Large intestine (tissue), 3 donors: ENCODE measurements around the gene MAP6. TPM values are rescaled to one million over a fixed set of nuclear protein-coding genes. Genes with fewer than 3 reads are reported as not detected.

Experiments
- DNase-seq, 2 donors: peaks; one replicate each; pipeline versions ENCODE4 v3.0.0 to v3.0.0-alpha.2; 2013
- H3K27ac ChIP-seq: one replicate; pipeline ENCODE4 v1.5.1; 2013; ENCODE audit warnings: low read length
- H3K27me3 ChIP-seq: 2 replicates; pipeline ENCODE4 v1.6.1; 2013; ENCODE audit warnings: low read length; ENCODE audit not compliant: control insufficient read depth, insufficient read depth
- H3K36me3 ChIP-seq: 2 replicates; pipeline ENCODE4 v1.6.1; 2013; ENCODE audit warnings: low read length; ENCODE audit not compliant: control insufficient read depth, insufficient read depth
- H3K4me1 ChIP-seq: one replicate; pipeline ENCODE4 v1.6.1; 2013; ENCODE audit warnings: low read length; ENCODE audit not compliant: control insufficient read depth, insufficient read depth
- H3K4me3 ChIP-seq: one replicate; pipeline ENCODE4 v1.5.1; 2013; ENCODE audit warnings: low read length
- H3K9me3 ChIP-seq: one replicate; pipeline ENCODE4 v1.6.1; 2013; ENCODE audit warnings: mild to moderate bottlenecking, low read depth, low read length, moderate library complexity; ENCODE audit not compliant: control insufficient read depth
- WGBS: methylation state at CpG from one replicate; pipeline ENCODE4 v1.1.5; 2013; ENCODE audit warnings: low lambda C conversion rate; ENCODE audit not compliant: insufficient coverage; 5-methylcytosine and 5-hydroxymethylcytosine counted together
- polyA plus RNA-seq: library from polyadenylated mRNA; unstranded; fragments of 120-200 nt; gene quantifications from one replicate; pipeline ENCODE4 v1.2.1, GENCODE V29; 2013

Gene MAP6
- polyA plus RNA-seq, 1 donor = 20.1 TPM

DNA sequence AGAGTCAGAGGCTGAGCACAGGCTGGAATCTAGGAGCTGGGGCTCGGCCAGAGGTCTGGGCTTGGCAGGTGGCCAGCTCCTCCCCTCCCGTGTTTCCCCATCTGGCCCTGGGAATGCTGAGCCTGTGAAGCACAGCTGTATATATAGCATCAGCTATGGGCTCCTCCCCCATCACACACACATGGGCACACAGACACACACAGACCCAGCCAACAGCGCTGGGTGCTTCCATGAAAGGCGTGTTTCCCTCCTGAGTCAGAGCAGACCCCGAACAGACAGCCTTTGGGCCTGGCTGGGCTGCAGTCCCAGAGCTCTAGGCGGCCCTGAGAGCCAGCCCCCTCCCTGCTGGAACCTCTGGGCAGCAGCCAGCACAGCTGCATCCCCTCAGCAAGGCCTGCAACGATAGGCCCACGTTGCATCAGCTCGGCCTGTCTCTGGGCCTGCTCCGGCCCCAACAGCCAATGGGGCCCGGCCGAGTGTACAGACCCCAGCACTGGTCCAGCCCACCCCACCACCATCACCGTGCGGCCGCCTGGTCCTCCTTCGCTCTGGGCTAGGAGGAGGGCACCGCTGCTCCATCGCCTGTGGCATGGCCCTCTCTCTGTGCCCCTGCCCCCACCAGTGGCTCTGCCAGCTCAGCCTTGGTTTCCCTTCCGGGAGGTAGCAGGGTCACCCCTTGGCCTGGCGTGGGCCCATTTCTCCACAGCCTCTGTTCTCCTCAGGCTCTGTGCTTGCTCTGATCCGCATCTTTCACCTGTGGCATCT lies 114.4 kb downstream of the MAP6 start:
- WGBS = 90% methylated on average over 2 of the region's 21 CpGs
- Histone ChIP-seq H3K4me1 (peaks cover 28% of the 10 kb centered on the region), H3K9me3 (no peaks in the 10 kb centered on the region), H3K36me3 (no peaks in the 10 kb centered on the region), H3K27ac (peak overlapping the region; percentile 77), H3K27me3 (no peaks in the 10 kb centered on the region), H3K4me3 (no peak overlapping the region)
- DNase-seq = peak; percentile 88 to 89

DNA sequence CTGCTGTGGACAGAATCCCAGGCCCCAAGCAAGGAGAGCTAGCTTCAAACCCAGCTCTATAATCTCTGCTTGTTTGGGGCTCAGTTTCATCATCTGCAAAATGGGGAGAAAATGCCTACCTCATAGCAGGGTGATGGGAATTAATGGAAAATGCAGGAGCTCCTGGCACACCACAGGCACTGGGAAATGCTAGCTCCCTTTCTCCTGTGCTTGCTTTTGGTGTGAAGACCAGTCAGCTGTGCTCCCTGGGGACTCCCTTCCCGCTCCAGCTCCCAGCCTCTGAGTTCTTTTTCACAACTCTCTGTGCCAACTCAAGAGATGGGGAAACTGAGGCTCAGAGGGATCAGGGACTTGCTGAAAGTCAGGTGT lies 115.0 kb downstream of the MAP6 start:
- H3K9me3 ChIP-seq = no peaks in the 10 kb centered on the region
- H3K4me3 ChIP-seq = no peak overlapping the region
- H3K4me1 ChIP-seq = peaks cover 23% of the 10 kb centered on the region
- no peaks in the 10 kb centered on the region for H3K27me3 ChIP-seq
- no CpG with 5 or more reads among the region's 1 CpG for WGBS
- H3K36me3 ChIP-seq = no peaks in the 10 kb centered on the region
- no peak for DNase-seq
- H3K27ac ChIP-seq = peak overlapping the region; percentile 77

DNA sequence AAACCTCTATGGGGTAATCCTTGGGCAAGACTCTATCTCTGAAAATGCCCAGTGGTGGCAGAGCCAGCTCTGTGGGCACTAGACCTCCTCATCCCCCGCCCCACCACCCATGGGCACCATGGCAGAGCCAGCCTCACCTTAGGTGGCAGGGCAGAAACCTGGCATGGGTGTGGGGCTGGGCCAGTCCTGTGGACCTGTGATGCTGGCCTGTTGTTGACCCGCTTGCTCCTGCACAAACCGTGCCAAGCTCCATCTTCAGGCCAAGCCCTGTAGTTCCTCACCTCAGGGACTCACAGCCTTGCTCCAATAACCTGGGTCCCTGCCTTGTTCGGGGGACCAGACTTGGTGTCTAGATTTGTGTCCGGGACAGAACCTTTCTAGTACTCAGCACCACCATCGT lies 115.7 kb downstream of the MAP6 start:
- H3K27me3 ChIP-seq = no peaks in the 10 kb centered on the region
- no peaks in the 10 kb centered on the region for H3K9me3 ChIP-seq
- H3K36me3 ChIP-seq = no peaks in the 10 kb centered on the region
- WGBS = no CpG with 5 or more reads among the region's 6 CpGs
- H3K4me1 ChIP-seq = peaks cover 16% of the 10 kb centered on the region
- H3K27ac ChIP-seq = no peak overlapping the region
- H3K4me3 ChIP-seq = no peak overlapping the region
- no peak for DNase-seq

DNA sequence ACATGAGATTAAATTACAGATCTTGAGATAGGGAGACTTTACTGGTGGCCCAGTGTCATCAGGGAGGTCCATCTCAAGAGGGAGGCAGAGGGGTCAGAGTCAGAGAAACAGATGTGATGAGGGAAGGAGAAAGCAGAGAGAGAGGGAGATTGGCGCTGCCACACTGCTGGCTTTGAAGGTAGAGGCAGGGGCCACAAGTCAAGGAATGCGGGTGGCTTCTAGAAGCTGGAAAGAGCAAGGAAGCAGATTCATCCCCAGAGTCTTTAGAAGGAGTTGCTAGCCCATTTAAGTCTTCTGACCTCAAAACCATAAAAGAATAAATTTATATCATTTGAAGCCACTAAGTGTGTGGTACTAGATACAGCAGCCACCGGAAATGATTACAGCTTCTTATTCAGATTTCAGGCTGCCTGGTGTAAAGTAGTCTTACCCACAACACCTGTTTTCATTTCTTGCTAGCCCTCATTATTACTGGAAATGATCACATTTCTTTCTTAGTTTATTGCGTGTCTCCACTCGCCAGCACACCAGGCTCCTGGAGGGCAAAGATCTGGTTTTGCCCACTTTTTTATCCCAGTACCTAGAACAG lies 119.4 kb downstream of the MAP6 start:
- 93% methylated on average over 3 of the region's 5 CpGs for WGBS
- H3K9me3 ChIP-seq = no peaks in the 10 kb centered on the region
- no peaks in the 10 kb centered on the region for H3K36me3 ChIP-seq
- DNase-seq = no peak
- no peaks in the 10 kb centered on the region for H3K27me3 ChIP-seq
- no peak overlapping the region for H3K4me3 ChIP-seq
- no peak overlapping the region for H3K27ac ChIP-seq
- H3K4me1 ChIP-seq = peaks cover 11% of the 10 kb centered on the region

DNA sequence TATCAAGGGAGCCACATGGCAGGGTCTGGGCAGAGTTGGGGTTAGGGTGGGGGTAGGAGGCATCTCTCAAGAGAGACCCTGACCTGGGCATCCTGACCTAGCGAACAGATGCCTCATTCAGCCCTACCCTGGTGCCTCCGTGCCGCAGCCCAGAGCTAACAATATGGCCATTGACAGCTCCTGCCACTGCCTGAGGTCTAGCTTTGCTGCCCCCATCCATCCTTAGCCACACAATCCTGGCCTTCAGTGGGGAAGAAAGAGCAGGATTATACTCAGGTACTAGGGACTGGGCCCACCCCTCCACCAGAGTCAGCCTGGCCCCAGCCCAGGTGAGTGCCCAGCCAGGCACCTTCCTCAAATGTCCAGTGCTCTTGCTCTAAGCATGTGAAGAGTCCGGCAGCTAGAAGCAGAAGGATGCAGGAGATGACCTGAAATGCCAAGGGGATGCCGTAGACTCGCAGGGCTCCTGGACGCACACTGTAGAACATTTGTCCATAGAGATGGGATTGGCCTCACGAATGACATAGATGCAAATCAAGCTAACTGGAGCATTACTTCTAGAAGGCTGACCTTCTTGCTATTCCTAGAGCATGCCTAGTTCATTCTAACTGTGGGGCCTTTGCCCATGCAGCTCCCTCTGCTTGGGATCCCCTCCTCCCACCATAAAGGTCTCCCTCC lies 120.1 kb downstream of the MAP6 start:
- H3K4me1 ChIP-seq = peaks cover 7% of the 10 kb centered on the region
- no peak overlapping the region for H3K4me3 ChIP-seq
- H3K27me3 ChIP-seq = no peaks in the 10 kb centered on the region
- no peaks in the 10 kb centered on the region for H3K36me3 ChIP-seq
- DNase-seq = no peak
- no peaks in the 10 kb centered on the region for H3K9me3 ChIP-seq
- H3K27ac ChIP-seq = no peak overlapping the region
- no CpG with 5 or more reads among the region's 8 CpGs for WGBS

DNA sequence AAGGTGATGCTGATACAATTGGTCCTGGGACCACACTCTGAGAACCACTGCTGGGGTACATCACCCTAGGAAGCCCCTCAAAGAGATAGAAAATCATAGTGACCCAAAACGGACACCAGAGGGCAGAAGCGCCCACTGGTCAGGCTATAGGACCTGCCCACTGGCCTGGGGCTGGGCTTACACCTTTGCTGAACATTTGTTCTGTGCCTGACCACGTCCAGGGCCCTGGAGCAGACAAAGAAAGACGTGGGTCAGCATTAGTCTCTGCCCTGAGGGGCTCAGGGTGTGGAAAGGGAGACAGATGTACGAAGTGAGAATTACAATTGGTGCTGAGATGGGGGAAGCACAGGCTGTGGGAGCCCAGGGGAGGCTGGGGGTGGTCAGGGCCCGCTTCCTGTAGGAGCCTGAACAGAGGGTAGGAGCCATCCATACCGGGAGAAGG lies 121.2 kb downstream of the MAP6 start:
- peak; percentile 43 to 49 for DNase-seq
- WGBS = 83% methylated on average over 1 of the region's 7 CpGs
- no peaks in the 10 kb centered on the region for H3K9me3 ChIP-seq
- H3K4me1 ChIP-seq = peaks cover 6% of the 10 kb centered on the region
- H3K27me3 ChIP-seq = no peaks in the 10 kb centered on the region
- H3K27ac ChIP-seq = no peak overlapping the region
- H3K36me3 ChIP-seq = no peaks in the 10 kb centered on the region
- H3K4me3 ChIP-seq = no peak overlapping the region

DNA sequence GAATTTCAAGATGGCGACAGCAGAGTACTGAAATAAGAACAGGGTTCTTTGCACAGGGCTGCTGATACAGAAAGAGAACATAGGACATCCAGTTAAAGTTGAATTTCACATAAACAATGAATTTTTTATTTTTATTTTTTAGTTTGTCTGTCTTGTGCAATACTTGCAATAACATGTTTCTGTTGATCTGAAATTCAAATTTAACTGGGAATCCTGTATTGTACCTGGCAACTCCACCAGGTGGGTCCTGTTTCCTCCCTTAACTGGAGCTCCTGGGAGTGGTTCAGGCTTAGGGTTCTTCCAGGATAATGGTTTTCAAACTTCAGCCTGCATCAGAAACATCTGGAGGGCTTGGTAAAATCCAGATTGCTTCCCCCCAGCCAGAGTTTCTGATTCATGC lies 121.7 kb downstream of the MAP6 start:
- Histone ChIP-seq H3K4me3 (no peak overlapping the region), H3K36me3 (no peaks in the 10 kb centered on the region), H3K9me3 (no peaks in the 10 kb centered on the region), H3K27ac (no peak overlapping the region), H3K27me3 (no peaks in the 10 kb centered on the region), H3K4me1 (peaks cover 6% of the 10 kb centered on the region)
- DNase-seq = no peak
- 100% methylated on average over 1 of the region's 1 CpG for WGBS

DNA sequence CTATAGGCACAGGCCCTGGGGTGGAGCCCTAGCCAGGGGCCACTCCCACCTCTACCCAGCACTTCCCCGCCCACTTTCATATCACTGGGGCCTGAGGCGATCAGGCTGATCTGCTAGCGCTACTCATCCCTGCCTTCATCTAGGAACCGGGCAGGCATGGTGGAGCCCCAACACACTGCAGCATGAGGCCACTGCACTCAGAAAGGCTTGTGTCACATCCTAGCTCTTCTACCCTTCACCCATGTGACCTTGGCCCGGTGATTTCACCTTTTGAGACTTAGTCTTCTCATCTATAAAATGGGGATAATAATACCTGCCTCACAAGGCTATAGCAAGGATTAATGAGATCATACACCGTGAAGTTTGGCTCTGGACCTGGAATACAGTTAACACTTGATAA lies 125.0 kb downstream of the MAP6 start:
- no peaks in the 10 kb centered on the region for H3K36me3 ChIP-seq
- H3K4me1 ChIP-seq = peaks cover 12% of the 10 kb centered on the region
- no peak overlapping the region for H3K27ac ChIP-seq
- no peak overlapping the region for H3K4me3 ChIP-seq
- no peak for DNase-seq
- no CpG with 5 or more reads among the region's 6 CpGs for WGBS
- H3K27me3 ChIP-seq = no peaks in the 10 kb centered on the region
- H3K9me3 ChIP-seq = no peaks in the 10 kb centered on the region

DNA sequence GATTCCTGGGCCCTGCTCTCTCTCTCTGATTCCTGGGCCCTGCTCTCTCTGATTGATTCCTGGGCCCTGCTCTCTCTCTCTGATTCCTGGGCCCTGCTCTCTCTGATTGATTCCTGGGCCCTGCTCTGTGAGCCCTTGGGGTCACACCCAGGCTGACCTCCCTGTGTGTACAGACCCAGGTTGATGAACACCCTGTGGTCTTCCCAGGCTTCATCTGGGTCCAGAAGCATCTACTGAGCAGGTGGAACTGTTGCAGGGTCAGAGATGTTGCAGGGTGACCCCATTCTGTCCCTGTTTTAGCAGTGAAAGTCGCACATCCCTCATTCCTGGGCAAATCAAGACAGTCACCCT lies 126.8 kb downstream of the MAP6 start:
- no peaks in the 10 kb centered on the region for H3K36me3 ChIP-seq
- no peaks in the 10 kb centered on the region for H3K27me3 ChIP-seq
- DNase-seq = no peak
- H3K4me3 ChIP-seq = no peak overlapping the region
- no peaks in the 10 kb centered on the region for H3K9me3 ChIP-seq
- no peak overlapping the region for H3K27ac ChIP-seq
- peaks cover 6% of the 10 kb centered on the region for H3K4me1 ChIP-seq
- no CpG with 5 or more reads among the region's 1 CpG for WGBS

DNA sequence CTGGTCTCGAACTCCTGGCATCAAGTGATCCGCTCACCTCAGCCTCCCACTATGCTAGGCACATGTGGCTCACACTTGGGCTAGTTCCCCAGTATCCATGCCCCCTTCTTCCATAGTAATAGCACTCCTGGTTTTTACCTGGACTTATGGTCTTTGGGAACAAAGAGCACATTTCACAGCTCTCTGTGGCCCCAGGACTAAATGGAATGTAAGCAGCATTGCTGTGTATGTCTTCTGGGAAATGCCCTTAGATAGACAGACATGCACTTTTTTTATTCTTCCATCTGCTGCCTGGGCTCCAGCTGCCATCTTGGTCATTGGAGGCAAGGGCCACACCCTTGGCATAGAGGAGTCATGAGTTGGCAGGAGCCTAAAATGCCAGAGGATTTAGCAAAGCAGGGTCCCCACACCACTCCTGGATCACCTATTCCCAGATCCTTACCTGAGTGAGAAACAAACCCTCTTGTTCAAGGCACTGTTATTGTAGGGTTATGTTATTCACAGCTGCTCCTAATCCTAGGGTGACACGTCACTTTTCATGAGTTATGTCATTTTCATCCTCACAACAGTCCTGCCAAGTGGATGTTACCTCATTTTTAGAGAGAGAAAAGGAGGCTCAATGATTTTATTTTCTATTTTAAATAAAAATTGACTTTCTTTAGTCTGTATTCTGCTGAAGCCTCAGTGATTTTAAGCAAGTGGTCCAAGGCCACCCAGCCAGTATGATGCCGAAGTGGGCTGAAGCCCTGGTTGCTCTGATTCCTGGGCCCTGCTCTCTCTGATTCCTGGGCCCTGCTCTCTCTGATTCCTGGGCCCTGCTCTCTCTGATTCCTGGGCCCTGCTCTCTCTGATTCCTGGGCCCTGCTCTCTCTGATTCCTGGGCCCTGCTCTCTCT lies 127.4 kb downstream of the MAP6 start:
- H3K9me3 ChIP-seq = no peaks in the 10 kb centered on the region
- no CpG with 5 or more reads among the region's 4 CpGs for WGBS
- H3K4me1 ChIP-seq = peaks cover 6% of the 10 kb centered on the region
- no peak overlapping the region for H3K4me3 ChIP-seq
- DNase-seq = peak in 1 of 2 donors; percentile 61
- H3K27ac ChIP-seq = no peak overlapping the region
- no peaks in the 10 kb centered on the region for H3K27me3 ChIP-seq
- H3K36me3 ChIP-seq = no peaks in the 10 kb centered on the region
